Stimulated activated CD8-positive, alpha-beta memory T cell treated with anti-CD3 and anti-CD28 coated beads, Interleukin-12 subunit alpha, Interleukin-12 subunit beta, amount 100 ng/mL, for 24 hours (primary cell): ENCODE measurements around the gene ITSN2.

Experiments
- DNase-seq: peaks from one replicate; pipeline ENCODE4 v3.0.0-alpha.2; 2020; ENCODE audit errors: extremely low read depth

The ITSN2 gene

DNA sequence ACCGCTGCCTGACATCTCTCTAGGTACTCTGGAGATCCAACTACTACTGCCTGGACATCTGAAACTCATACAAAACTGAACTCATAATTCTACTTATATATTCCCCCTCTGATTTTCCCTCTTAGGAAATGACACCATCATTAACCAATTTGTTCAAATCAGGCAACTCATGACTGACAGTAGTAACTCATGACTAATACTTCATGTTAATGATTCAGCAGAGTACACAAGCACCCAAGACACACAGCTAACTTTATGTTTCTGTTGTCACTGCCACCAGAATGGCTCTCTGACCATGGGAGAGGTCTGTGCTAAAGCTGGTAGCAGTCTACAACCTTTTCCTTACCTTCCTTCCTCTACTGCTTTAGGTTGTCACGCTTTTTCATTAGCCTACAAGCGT is 91.1 kb downstream of the ITSN2 start:
- DNase-seq, result no peak

DNA sequence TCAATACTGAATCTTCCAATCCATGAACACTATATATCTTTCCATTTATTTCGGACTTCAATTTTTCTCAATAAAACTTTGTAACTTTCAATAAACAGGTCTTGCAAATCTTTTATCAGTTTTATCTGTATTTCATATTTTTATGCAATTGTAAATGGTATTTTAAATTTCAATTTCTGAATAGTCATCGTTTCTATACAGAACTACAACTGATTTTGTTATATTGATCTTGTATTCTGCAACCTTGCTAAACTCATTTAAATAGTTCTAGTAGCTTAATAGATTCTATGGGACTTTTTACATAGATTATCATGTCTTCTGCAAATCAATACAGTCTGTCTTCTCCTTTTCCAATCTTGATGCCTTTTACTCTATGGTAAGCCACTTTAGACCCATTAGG is 95.1 kb downstream of the ITSN2 start:
- DNase-seq, result no peak

DNA sequence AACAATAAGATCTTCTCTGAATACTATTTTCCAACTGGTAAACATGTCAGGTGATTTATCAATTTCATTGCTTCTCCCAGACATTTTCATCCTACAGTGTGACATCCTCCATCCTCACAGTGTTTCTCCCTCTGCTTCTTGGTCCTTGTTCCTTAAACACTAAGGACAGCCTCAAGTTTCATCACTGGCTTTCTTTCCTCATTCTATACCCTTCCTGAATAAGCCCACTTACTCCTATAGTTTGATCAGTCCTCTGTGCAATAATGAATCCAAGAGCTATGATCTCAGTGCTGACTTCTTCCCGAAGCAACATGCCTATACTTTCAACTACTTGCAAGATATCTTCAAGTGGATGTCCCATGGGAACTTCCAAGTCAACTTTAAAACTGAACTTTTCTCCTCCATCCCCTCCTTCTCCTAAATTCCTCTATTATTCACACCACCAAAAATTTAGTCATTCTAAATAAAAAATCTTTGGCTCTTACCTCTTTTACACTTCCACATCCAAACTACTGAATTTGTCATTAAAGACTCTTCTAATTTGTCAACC is 97.8 kb downstream of the ITSN2 start:
- no peak for DNase-seq

DNA sequence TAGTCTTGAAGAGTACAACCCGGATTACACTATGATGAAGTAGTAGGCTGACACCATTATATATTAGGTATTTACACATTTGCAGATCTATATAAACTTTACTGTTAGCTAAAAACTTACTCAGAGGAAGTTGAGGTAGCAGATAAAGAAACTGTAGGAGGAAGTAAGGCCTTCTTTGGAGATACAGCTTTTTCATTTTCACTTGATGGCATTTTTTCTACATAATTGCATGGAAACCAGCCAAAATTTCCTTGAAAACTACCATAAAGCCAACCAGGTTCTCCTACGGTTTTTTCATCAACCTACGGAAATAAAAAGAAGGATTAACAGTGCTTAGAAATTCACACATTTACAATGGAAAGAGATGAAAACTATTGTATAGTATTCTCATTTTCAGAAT is 98.9 kb downstream of the ITSN2 start:
- no peak for DNase-seq

DNA sequence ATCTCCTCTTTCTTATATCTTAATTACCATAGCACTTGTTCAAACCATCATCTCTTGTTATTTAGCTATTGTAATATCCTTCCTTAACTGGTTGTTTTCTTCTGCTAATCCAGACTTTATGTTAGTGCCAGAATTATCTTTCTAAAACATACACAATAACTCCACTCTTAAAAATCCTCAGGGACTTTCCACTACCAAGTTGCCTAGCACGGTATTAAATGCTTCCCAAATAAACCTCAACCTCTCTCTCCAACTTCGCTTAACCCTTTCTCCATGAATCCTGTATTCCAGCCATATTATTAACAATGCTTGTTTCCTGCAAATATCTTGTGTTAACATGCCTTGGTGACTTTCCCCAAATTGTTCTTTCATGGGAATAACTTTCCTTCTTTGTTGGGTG is 101.0 kb downstream of the ITSN2 start:
- no peak for DNase-seq

DNA sequence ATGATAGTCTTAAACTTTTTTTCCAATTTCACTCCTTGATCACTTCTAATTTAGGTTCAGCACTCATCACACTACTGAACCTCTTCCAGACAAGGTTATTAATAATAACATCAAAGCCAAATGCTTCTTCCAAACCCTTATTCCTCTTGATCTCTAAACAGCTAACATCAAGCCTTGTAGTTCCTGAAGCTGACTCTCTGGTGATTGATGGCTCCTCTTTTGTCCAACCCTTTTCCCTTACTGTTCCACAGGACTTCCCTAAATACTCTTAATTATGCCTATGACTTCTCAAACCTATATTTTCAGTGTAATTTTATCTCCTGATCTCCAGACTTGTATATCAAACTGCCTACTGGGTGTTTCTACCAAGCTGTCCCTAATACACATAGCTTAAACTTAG is 101.6 kb downstream of the ITSN2 start:
- DNase-seq, result no peak

DNA sequence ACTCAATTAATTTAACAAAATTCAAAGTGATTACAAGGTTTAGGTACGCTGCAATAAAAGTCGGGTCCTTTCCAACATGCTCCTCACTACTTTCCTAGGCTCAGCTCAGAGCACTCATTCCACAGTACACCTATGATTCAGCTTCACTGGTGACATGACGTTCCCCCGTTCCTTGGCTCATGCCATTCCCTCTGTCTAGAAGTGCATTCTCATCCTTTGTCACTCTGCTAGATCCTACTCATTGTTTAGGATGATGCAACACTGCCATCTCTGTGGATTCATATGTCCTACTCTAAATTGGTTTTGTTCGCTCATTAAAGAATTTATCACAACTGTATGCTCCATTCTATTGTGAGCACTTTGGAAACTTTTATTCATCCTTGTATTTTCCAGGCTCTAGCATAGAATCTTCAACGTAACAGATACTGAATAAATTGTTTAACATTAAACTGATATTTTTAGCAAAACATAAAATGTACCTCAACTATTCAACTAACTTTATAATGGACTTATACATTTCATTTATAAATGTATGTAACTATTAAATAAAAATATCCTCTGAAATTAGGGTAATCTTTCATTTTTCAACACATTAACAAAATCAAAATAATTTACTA is 106.9 kb downstream of the ITSN2 start:
- DNase-seq, result no peak

DNA sequence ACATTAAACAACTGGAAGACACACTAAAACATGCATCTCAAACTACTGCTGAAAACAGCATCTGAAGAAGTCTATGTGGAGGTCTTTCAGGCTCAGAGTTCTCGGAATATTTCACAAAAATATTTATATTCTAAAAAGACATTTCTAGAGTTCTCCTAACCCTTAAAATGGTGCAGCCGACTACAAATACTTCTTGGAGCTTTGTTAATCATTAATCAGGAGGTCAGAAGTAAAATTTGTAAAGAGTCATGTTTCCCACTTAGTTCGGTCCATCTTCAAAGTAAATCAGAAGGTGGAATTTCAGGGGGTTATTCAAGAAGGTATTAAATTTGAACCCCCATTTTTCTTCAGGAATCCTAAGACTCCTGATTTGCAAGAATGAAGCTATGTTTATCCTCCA is 112.7 kb downstream of the ITSN2 start:
- DNase-seq, result no peak

DNA sequence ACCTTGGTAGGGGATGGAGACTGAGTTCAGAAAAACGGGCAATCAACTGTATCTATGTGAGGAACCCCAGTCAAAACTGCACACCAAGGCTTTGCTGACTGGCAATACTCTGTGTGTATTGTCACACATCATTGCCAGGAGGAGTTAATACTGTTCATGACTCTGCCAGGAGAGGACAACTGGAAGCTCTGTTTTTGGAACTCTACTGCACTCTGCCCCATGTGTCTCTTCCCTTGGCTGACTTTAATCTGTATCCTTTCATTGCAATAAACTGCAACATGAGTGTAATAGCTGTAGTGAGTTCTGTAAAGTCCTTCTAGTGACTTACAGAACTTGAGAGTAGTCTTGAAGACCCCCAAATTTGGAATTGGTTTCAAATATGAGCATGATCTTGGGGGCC is 113.2 kb downstream of the ITSN2 start:
- no peak for DNase-seq

DNA sequence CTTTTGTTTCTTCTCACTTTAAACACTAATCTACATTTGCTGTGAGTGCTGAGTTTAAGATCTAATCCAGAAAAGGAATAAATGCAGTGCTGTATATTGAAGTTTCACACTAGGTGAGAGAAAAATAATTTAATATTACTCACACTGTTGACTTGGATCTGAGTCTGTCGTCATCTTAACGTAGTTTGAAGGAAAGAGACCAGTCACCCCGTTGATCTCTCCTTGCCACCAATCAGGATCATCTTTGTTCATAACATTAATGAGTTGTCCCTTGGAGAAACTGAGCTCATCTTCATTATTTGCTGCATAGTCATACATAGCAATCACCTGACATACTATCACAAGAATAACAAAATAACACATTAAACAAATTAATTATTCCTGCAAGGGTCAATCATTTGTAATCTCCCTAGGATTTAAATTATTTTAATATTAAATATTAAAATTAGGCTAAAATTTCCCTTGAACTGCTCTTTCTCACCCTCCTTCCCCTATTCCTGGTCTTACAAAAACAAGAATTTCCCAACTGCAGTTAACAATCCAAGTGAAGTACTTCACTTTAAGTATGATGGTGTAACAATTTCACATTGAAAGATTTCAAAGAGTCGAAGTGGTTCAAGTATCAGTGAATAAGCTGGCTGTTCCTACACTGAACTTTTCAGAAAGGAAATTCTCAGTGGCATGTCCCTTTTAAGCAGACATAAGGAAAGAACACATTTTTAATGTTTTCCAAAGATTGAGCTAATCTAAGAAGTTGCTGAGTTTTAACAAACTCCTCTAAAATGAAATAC is 114.2 kb downstream of the ITSN2 start:
- no peak for DNase-seq

DNA sequence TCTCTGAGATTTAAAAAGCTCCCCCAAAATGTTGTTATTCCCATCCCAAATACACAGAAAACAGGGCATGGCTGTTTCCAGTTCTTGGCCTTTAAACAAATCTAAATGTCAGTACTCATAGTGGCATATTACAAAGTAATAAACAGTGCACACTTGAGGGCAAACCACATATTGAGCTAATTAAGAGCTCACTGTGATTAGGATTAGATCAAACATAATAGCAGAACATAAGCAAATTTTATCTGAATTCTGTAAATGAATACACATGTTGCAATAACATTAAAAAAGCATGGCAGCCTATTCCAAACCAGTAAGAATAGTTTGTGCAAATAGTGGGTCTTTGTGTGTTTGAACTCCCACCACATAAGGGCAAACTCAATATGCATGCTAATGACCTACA is 118.8 kb downstream of the ITSN2 start:
- no peak for DNase-seq

DNA sequence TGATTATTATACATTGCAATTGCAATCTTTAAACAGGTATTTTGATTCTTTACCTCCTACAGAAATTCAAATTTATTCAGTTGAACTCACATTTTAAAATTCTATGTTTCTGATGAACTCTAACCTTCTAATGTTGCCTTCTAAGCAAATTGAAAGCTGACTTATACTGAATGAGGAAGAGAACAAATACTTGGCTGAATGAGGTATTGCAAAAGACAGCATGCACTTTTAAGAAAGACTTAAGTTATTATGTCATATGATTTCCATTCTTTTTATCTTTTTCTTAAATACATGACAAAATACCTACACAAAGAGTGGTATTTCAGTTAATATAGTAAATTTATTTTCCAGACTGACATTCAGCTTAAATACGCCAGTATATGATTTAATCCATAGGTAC is 120.8 kb downstream of the ITSN2 start:
- no peak for DNase-seq

DNA sequence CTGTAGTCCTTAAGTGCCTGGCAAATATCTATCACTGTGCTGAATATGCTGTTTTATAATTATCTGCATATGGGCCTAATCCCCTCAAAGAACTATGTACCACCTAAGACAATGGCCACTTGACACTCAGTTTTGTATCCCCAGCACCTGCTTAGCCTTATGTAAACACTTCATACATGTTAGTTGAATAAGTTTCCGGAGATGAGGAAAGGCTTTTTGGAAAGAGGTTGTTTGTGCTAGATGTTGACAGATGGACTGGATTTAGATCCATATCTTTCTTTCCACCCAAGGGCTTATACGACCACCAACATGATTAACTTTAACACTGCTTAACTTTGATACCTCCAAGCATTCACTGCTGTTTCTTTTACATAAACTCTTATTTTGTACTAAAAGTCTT is 122.2 kb downstream of the ITSN2 start:
- no peak for DNase-seq

DNA sequence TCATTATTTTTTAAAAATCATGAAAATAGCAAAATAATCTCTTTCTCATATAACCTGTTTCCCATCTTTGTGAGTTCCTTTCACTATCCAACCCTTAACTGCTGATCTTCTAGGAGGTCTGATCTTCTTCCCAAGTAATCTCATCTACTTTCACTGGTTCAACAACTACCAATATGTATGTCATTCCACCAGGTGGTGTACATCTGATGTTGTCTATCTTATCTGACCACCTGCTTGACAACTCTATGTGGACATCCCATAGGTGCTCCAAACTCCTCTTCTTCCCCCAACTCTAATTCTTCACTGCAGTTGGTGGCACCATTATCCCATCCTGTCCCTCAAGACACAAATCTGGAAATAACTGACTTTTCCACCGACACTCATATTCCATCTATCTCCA is 123.0 kb downstream of the ITSN2 start:
- DNase-seq, result no peak

DNA sequence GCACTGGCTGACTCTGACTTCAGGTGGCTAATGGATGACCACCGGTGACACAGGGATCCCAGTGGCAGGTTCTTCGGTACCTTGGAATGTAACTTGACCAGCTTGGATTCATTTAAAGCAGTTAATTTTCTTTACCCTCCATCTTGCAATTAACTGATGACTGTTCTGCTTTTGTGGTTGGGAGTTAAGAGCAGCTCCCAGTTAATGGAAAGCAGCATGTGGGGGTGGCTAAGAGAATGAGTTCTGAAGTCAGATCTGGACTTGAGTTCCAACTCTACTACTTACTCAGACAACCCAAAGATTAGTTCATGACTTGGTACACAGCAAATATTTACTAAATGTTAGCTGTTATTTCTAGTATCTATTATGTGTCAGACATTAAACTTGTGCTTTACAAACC is 127.0 kb downstream of the ITSN2 start:
- DNase-seq, result no peak

DNA sequence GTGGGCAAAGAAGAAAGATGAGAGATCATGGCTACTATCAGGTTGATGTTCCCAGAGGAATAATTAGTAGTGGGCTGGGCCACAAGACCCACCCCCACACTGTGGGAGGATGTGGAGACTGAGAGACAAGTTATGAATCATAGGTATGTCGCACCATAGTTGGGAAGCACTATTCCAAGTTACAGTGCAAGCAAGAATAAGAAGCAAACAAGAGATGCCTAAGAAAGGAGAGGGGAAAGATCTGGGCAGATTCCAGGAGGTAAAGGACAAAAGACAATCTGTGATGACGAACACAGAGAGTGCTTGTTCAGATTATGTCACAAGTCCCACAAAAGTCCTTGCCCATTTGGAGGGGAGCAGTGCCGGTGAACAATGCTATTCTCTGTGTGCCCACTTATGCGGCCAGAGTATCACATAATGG is 128.9 kb downstream of the ITSN2 start:
- no peak for DNase-seq

DNA sequence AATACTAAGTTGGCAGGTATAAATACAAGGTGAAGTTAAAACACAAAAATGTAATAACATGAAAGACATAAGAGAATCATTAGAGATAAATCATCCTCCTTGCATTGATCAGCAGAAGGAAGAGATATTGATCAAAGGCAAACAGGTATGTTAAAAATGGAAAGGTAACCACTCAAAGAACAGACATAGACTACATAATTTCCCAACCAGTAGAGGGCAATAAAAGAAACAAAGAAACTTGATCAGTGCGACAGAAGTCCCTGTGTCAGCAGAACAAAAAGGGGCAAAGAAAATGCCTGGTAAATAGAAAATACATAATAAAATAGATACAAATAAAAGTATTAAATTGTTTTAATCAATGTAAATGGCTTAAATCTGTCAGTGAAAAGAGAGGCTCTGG is 131.9 kb downstream of the ITSN2 start:
- DNase-seq, result no peak

DNA sequence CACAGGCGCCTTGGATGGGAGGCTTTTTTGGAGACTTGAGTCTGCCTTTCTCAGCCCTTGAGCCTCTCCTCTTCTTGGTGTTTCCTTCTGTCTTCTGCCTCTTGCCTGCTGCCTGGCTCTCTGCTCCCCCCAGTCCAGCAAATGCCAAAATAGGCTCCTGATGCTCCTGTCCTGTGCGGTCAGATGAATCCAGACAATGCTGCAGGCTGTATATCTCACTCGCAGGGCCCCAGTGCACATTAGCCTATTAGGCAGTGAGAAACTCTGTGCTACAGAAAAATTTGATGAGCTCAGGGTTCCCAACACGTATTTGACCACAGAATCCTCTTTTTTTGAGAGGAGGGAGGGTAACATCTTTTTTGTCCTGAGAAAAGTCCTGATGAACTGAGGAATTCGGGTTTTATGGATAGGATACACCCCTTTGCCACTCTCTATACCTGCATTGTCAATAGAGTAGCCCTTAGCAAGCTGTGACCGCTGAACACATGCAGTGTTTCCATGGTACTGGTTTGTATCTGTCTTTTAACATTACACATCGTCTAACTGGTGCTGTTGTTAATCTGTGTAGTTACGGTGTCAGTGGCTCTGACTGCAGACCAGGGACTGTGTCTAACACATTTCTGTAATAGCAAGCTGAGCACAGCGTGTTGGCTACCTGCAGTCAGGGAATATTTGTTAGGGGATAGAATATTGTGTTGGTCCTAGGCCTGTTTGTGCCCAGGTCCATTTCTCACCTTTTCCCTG is 134.7 kb downstream of the ITSN2 start:
- no peak for DNase-seq

DNA sequence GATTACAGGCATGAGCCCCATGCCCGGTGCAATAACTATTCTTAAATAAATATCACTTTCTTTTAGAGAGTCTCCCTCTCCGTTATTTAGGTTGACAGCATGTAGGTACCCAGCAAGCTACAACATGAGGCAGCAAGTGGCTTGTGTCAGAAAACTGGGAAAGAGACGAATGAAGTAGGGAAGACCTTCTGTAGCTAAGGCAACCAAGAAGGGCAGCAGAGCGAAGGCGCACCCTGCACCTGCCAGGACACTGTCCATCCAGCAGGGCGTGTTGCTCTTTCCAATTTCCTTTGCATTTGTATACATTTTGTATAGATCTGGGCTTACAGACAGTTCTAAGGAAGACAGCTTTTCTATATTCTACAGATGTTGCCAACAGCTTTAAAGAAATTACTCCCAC is 137.4 kb downstream of the ITSN2 start:
- no peak for DNase-seq

DNA sequence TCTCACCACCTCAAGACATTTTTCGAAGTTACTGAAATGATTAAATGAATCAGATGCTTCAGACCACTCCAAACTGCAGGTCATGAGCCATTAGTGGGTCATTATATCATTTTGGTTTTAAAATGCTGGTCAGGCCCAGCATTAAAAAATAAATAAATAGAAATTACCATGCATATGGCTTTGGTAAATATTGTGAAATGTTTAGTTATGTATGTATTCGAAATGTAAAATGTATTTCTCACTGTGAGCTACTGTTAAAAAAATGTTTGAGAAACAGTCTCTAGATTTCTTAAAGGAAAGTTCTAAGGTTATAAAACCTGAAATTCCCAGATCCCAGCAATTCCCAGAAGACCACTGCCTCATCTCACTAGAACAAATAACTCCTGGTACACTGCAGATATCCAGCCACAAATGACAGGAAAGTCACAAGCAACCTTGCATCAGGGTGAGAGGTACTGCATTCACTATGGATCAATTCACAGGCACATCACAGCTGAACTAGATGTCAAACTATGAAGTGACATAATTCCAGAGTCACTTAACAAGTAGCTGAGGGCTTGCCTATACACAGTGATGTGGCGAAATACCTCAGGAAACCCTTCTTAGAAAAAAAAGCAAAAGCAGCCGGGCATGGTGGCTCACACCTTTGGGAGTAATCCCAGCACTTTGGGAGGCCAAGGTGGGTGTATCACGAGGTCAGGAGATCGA is 138.8 kb downstream of the ITSN2 start:
- no peak for DNase-seq

DNA sequence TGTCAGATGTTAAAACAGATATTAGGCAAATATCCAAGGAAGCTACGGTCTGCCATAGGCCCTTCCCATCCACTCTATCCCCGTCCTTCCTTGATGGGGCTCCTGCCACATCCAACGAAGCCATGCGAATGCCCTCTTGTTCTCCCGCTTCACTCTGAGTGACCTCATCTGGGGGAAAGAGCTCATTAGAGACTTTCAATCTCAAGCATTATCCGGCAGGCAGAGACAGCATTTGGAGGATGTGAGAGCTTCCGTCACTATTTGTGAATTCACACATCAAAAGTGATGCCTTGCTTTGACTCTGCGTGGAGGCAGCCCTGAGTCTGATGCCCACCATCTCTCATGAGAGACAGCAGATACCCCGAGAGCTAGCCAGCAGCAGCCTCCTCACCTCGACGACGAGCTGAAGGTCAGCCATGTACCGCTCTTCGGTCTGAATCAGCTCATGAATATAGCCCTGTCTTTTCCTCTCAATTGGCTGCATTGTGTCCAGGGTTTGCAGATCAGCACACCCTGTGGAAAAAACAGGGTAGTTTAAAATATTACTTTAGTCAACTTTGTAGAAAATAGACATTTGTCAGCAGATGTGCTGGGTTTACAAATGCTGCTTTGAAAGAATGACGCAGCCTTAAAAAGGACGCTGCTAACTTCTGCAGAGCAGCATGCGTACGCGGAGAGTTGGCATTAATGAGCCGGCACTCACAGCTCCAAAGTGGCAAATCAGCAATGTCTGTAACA is 139.6 kb downstream of the ITSN2 start:
- DNase-seq, result no peak
